Endothelial cell (in vitro differentiated cells): ENCODE measurements around the gene ARHGAP24. TPM values are rescaled to one million over a fixed set of nuclear protein-coding genes. Genes with fewer than 3 reads are reported as not detected.

Experiments used
- DNase-seq: peaks from one replicate; pipeline ENCODE4 v3.0.0; 2021; ENCODE audit warnings: low spot score
- H3K27ac Mint-ChIP-seq: one replicate; pipeline ENCODE4 v1.8.0; 2021; ENCODE audit warnings: mixed read lengths, inconsistent platforms; ENCODE audit not compliant: unreplicated experiment
- H3K27me3 Mint-ChIP-seq: one replicate; pipeline ENCODE4 v1.8.0; 2021; ENCODE audit warnings: mild to moderate bottlenecking, moderate library complexity, mixed read lengths, inconsistent platforms; ENCODE audit not compliant: unreplicated experiment
- H3K36me3 Mint-ChIP-seq: one replicate; pipeline ENCODE4 v1.8.0; 2021; ENCODE audit warnings: mild to moderate bottlenecking, low read depth, mixed read lengths, inconsistent platforms; ENCODE audit not compliant: unreplicated experiment
- H3K4me1 Mint-ChIP-seq: one replicate; pipeline ENCODE4 v1.8.0; 2021; ENCODE audit warnings: mild to moderate bottlenecking, mixed read lengths, inconsistent platforms; ENCODE audit not compliant: unreplicated experiment
- H3K4me3 Mint-ChIP-seq: one replicate; pipeline ENCODE4 v1.8.0; 2021; ENCODE audit warnings: mild to moderate bottlenecking, mixed read lengths, inconsistent platforms; ENCODE audit not compliant: unreplicated experiment
- H3K9me3 Mint-ChIP-seq: one replicate; pipeline ENCODE4 v1.8.0; 2021; ENCODE audit warnings: mixed read lengths, inconsistent platforms; ENCODE audit not compliant: unreplicated experiment
- total RNA-seq: library from RNA; stranded (reverse); fragmentation: NEBNext Ultra II Directional; extraction: Animal tissue kit (Norgen Biotek cat#: 25700); gene quantifications from one replicate; pipeline ENCODE4 v1.2.1, GENCODE V29; 2021; ENCODE audit not compliant: unreplicated experiment
- TF ChIP-seq, protein P1 (sequence below): fragments of 200-600 bp; sonication (generic); IDR thresholded peaks from one replicate; pipeline ENCODE4 v1.5.0; 2021; ENCODE audit warnings: antibody characterized with exemption; ENCODE audit not compliant: unreplicated experiment

Gene ARHGAP24
- total RNA-seq, 1 donor from 2014 or later, result 5.0 TPM

- no peaks in the 10 kb centered on the region for H3K27me3 Mint-ChIP-seq
- H3K27ac Mint-ChIP-seq, result no peak overlapping the region
- H3K4me3 Mint-ChIP-seq, result no peak overlapping the region
- H3K4me1 Mint-ChIP-seq, result no peaks in the 10 kb centered on the region
- DNase-seq, result no peak
- TF ChIP-seq, protein P1, sequence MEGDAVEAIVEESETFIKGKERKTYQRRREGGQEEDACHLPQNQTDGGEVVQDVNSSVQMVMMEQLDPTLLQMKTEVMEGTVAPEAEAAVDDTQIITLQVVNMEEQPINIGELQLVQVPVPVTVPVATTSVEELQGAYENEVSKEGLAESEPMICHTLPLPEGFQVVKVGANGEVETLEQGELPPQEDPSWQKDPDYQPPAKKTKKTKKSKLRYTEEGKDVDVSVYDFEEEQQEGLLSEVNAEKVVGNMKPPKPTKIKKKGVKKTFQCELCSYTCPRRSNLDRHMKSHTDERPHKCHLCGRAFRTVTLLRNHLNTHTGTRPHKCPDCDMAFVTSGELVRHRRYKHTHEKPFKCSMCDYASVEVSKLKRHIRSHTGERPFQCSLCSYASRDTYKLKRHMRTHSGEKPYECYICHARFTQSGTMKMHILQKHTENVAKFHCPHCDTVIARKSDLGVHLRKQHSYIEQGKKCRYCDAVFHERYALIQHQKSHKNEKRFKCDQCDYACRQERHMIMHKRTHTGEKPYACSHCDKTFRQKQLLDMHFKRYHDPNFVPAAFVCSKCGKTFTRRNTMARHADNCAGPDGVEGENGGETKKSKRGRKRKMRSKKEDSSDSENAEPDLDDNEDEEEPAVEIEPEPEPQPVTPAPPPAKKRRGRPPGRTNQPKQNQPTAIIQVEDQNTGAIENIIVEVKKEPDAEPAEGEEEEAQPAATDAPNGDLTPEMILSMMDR, result no peak
- no peaks in the 10 kb centered on the region for H3K9me3 Mint-ChIP-seq
- H3K36me3 Mint-ChIP-seq, result no peaks in the 10 kb centered on the region
These were observed 464.0 kb downstream of the ARHGAP24 start for GRCh38 chr4:85938902-85939301.

DNA sequence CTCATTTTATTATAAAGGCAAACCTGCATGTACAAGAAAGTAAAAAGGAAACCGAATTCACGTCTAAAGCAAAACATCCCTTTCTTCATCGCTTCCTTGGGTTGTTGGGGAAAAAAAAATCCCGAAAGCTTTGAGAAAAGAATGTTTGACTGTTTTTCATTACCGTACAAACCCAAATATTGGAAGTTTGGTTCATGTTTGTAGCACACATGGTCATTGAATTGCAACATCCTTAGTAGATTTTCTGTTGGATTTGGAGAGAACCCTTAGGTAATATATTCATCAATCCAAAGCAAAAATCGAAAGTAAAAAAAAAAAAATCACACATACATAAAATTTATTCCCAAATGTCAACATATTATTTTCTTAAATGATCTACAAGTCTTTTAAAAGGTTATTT is 464.6 kb downstream of the ARHGAP24 start:
- H3K9me3 Mint-ChIP-seq, result no peaks in the 10 kb centered on the region
- no peak overlapping the region for H3K27ac Mint-ChIP-seq

GRCh38 chr4:85940151-85940550 is 465.2 kb downstream of the ARHGAP24 start:
- Mint-ChIP-seq H3K9me3 (no peaks in the 10 kb centered on the region), H3K4me3 (no peak overlapping the region), H3K36me3 (no peaks in the 10 kb centered on the region), H3K27me3 (no peaks in the 10 kb centered on the region), H3K27ac (no peak overlapping the region), H3K4me1 (no peaks in the 10 kb centered on the region)
- DNase-seq, result no peak
- TF ChIP-seq, protein P1, result no peak

More for the DNA sequence above, 464.6 kb downstream of the ARHGAP24 start:
- DNase-seq, result no peak
- TF ChIP-seq, protein P1, result no peak
- Mint-ChIP-seq H3K27me3 (no peaks in the 10 kb centered on the region), H3K4me3 (no peak overlapping the region), H3K4me1 (no peaks in the 10 kb centered on the region), H3K36me3 (no peaks in the 10 kb centered on the region)

GRCh38 chr4:85942107-85942506 is 467.2 kb downstream of the ARHGAP24 start:
- Mint-ChIP-seq H3K36me3 (no peaks in the 10 kb centered on the region), H3K9me3 (no peaks in the 10 kb centered on the region), H3K4me1 (no peaks in the 10 kb centered on the region), H3K27ac (no peak overlapping the region), H3K27me3 (no peaks in the 10 kb centered on the region), H3K4me3 (no peak overlapping the region)
- no peak for DNase-seq
- TF ChIP-seq, protein P1, result no peak

DNA sequence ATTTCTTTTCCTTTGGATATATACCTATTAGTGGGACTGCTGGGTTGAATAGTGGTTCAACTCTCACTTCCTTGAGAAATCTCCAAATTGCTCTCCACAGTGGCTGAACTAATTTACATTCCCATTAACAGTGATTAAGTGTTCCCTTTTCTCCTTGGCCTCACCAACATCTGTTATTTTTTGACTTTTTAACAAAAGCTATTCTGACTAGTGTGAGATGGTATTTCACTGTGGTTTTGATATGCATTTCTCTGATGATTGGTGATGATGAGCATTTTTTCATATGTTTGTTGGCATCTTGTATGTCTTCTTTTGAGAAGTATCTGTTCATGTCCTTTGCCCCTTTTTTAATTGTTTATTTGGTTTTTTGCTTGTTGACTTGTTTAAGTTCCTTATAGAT is 471.9 kb downstream of the ARHGAP24 start:
- H3K4me1 Mint-ChIP-seq, result no peaks in the 10 kb centered on the region
- no peaks in the 10 kb centered on the region for H3K9me3 Mint-ChIP-seq
- no peak for DNase-seq
- H3K27ac Mint-ChIP-seq, result no peak overlapping the region
- H3K36me3 Mint-ChIP-seq, result no peaks in the 10 kb centered on the region
- no peak overlapping the region for H3K4me3 Mint-ChIP-seq
- TF ChIP-seq, protein P1, result no peak
- H3K27me3 Mint-ChIP-seq, result no peaks in the 10 kb centered on the region
